GM18951 (cell line): Measurements from ENCODE around the gene ANKMY1.

Source experiments
- POLR2A ChIP-seq: IDR thresholded peaks from 4 replicates; pipeline ENCODE4 v1.6.1; 2011; ENCODE audit warnings: mild to moderate bottlenecking; ENCODE audit not compliant: insufficient read length, insufficient read depth; ENCODE audit errors: extremely low read depth
- in situ Hi-C: fragments of 300-500 bp; cut with MboI; formaldehyde crosslinking; loops from one replicate; pipeline ENCODE4 v1.12.0; 2022; ENCODE audit warnings: low sequenced_read_pairs, mixed read lengths, inconsistent platforms; ENCODE audit not compliant: unreplicated experiment

Gene ANKMY1

GRCh38 chr2:240467149-240467642 is 90.6 kb downstream of the ANKMY1 start:
- no peak for TF ChIP-seq POLR2A
- in situ Hi-C loops = no loop called here

- no peak for TF ChIP-seq POLR2A
- in situ Hi-C loops = no loop called here
These were observed 91.1 kb downstream of the ANKMY1 start for GRCh38 chr2:240466579-240467148.

DNA sequence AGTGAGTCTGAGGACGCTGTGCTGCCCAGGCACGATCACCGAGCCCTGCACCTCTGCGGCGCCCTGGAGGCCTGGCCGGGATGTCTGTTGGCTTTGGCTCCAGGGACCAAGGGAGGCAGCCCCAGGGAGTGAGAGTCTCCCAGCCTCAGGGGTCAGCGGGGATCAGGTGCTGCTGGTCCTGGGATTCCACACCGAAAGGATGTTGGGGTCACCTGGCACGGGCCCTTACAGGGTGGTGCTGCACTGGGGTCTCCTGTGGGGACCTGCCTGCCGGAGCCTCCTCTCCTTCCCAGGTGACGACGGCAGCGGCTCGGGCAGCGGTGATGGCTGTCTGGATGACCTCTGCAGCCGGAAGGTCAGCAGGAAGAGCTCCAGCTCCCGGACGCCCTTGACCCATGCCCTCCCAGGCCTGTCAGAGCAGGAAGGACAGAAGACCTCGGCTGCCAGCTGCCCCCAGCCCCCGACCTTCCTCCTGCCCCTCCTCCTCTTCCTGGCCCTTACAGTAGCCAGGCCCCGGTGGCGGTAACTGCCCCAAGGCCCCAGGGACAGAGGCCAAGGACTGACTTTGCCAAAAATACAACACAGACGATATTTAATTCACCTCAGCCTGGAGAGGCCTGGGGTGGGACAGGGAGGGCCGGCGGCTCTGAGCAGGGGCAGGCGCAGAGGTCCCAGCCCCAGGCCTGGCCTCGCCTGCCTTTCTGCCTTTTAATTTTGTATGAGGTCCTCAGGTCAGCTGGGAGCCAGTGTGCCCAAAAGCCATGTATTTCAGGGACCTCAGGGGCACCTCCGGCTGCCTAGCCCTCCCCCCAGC is 91.8 kb downstream of the ANKMY1 start:
- in situ Hi-C loops = no loop called here
- TF ChIP-seq POLR2A = no peak

DNA sequence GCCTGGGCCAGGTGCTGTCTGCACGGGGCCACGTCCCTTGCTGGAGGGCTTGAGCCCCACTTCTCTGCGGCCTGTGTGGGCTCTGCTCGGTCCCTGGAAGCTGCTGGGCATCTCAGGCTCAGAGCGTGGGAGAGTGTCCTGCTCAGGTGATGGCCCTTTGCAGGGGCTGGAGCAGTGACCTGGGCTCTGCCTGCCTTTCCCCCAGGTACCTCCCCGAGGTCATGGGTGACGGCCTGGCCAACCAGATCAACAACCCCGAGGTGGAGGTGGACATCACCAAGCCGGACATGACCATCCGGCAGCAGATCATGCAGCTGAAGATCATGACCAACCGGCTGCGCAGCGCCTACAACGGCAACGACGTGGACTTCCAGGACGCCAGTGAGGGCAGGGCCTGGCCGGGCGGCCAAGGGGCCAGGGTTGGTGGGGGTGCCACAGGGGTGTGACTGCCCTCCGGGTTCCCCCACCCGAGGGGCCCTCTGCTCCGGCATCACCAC is 92.5 kb downstream of the ANKMY1 start:
- TF ChIP-seq POLR2A = no peak
- in situ Hi-C loops = no loop called here

GRCh38 chr2:240464514-240465241 is 93.1 kb downstream of the ANKMY1 start:
- in situ Hi-C loops = no loop called here
- no peak for TF ChIP-seq POLR2A

GRCh38 chr2:240463866-240464481 is 93.8 kb downstream of the ANKMY1 start:
- in situ Hi-C loops = no loop called here

DNA sequence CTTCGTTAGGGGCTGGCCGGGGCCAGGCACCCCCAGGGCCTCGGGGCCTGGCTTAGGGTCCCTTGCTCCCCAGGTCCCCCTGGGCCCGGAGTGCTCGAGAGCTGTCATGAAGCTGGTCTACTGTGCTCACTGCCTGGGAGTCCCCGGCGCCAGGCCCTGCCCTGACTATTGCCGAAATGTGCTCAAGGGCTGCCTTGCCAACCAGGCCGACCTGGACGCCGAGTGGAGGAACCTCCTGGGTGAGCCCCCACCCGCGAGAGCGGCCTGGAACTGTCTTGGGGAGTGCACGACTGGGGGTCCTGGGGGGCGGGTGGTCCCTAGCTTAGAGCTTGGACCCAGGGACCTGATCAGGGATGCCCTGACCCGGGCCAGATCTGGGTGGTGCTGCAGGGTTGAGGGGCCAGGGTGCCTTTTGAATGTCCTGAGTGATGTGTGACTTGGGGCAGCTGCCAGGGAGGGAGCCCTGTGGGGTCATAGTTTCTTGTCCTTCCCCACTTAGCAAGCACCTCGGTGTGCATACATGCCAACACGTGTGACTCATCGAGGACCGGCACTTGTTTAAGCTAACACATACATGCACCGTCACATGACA is 94.4 kb downstream of the ANKMY1 start:
- in situ Hi-C loops = no loop called here
- TF ChIP-seq POLR2A = no peak

More at GRCh38 chr2:240463866-240464481, 93.8 kb downstream of the ANKMY1 start:
- TF ChIP-seq POLR2A = no peak

- in situ Hi-C loops = no loop called here
- no peak for TF ChIP-seq POLR2A
These were observed 95.0 kb downstream of the ANKMY1 start for GRCh38 chr2:240462707-240463273.

DNA sequence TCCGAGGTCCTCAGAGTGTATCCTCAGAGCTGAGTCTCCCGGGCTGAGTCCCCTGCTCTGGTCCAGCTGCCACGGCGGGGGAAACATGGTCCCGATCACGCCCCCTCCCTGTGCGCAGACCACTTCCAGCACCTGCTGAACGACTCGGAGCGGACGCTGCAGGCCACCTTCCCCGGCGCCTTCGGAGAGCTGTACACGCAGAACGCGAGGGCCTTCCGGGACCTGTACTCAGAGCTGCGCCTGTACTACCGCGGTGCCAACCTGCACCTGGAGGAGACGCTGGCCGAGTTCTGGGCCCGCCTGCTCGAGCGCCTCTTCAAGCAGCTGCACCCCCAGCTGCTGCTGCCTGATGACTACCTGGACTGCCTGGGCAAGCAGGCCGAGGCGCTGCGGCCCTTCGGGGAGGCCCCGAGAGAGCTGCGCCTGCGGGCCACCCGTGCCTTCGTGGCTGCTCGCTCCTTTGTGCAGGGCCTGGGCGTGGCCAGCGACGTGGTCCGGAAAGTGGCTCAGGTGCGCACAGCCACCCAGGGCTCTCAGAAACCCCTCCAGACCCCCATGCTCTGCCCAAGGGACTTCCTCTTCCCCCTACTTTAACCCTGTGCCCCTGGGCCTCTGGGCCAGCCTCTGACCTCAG is 95.6 kb downstream of the ANKMY1 start:
- in situ Hi-C loops = no loop called here
- TF ChIP-seq POLR2A = no peak

- in situ Hi-C loops = no loop called here
- TF ChIP-seq POLR2A = no peak
These were observed 96.2 kb downstream of the ANKMY1 start for GRCh38 chr2:240461471-240462072.

DNA sequence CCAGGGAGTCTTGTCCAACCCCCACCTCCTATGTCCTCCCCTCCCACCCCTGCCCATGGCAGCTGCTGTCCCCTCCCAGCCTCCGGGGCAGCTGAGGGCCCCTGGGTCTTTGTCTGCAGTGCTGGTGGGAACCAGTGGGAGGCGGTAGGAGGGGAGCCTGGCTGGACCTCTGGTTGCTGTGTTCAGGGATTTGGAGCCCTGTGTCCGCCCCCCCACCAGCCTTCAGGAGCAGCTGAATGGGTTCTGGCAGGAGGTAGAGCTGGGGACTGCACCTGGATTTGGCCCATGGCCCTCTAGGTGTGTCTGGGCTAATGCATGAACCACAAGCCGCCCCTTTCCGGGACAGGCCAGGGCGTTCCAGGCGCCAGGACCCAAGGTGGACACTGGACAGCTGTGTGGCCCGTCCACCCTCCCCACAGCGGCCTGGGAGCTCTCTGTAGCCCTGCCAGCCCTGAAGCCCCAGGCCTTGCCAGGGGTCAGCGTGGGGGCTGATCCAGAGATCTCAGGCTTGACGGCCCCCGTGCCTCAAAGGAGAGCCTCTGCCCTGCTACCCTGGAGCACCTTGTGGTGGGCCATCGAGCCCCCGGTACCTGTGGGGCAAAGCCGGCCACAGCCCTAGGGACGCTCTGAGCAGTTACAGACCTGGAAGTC is 96.9 kb downstream of the ANKMY1 start:
- TF ChIP-seq POLR2A = no peak
- in situ Hi-C loops = no loop called here
